Suppressor macrophage (primary cell): ENCODE measurements around the gene PFDN6.
A peak's percentile ranks its signal among the peaks of the same experiment; 100 is the strongest.

Experiments
- DNase-seq, 4 experiments: peaks; one replicate each; pipeline ENCODE4 v3.0.0-alpha.2; 2020 to 2022

The PFDN6 gene

GRCh38 chr6:33295621-33296369 lies 6.4 kb downstream of the PFDN6 start:
- DNase-seq = no peak

DNA sequence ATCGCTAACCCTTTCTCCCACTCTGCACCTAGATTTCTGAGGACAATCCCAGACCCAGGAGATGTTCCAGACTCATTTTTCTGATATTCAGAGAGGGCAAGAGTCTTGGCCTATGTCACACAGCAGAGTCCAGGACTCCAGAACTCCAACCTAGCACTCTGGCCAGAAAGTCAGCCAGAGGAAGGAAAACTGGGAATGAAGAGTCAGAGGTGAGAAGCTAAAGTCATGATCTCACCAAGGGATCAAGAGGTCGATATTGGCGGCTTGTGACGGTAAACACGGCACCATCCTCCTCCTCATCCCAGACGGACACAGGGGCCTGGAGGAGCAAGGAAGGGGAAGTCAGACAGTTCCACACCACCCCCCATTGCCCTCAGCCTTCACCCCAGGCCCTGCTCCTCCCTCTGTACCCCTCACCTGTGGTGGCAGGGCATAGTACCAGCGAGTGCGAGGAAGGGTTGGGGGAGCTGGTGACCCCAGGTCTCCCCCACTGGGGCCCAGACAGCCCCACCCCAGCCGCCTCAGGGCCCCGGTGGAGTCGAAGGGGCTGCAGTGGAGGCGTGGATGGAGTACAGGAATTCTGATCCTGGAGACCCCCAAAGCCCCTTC lies 7.5 kb downstream of the PFDN6 start:
- DNase-seq = no peak

- peak; percentile 29 to 68 (median 51) for DNase-seq
Observed at GRCh38 chr6:33297406-33297955, 8.1 kb downstream of the PFDN6 start.

- peak; percentile 83 to 87 (median 87) for DNase-seq
Observed at GRCh38 chr6:33297956-33298772, 8.8 kb downstream of the PFDN6 start.

GRCh38 chr6:33298773-33299236 lies 9.4 kb downstream of the PFDN6 start, which contains the start of gene RGL2:
RGL2 (minus strand) TSS chr6:33298942; CDS start chr6:33298610, 332 bp downstream.
- DNase-seq = peak; percentile 73 to 92 (median 87)

DNA sequence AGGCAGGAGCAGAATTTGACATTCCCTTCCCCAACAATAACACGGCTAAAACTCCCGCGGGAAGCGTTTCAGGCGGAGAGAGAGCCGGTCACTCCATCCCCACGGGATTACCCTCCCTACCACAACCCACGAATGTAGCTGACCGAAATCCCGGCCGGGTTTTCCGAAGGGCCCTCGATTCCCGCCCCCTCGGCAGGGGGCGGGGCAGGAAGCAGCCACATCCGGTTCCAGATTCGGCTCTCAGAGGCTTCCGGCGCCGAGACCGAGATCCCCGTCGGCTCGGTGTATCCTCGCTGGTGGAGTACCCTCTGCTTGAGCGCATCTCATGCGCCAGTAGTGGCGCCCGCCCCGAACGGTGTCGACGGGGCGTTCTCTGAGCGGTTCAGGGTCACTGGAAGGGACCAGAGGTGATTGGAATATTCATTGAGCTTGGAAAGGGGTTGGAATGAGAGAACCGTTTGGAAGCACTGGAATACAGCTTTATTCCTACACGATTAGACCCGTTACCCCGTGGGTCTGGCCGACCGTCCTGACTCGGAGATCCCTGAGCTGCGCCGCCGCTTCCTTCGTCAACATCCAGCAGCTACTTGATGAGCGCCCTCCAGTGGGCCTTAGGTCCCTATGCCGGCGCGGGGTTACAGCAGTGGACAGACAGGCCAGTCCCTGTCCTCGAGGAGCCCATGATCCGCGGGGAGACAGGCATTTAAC lies 10.0 kb downstream of the PFDN6 start:
- peak; percentile 94 to 97 (median 96) for DNase-seq

- DNase-seq = no peak
Observed at GRCh38 chr6:33301877-33302276, 12.5 kb downstream of the PFDN6 start.

GRCh38 chr6:33304216-33304615 lies 14.8 kb downstream of the PFDN6 start:
- no peak for DNase-seq

- no peak for DNase-seq
Observed at GRCh38 chr6:33305052-33305451, 15.7 kb downstream of the PFDN6 start.

DNA sequence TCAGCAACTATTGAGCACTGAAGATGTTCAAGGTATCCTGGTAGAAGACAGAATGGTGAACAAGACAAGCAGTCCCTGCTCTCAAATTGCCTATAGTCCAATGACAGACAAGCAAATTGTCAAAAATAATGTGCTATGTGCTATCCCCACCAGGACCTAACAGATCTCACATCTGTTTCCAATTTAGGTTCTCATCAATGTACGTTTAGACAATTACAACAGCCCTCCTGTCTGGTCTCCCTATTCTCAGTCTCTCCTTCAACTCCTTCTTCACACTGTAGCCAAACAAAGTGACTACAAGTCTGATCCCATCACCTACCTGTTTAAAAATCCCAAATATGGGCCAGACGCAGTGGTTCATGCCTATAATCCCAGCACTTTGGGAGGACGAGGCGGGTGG lies 17.0 kb downstream of the PFDN6 start:
- no peak for DNase-seq

DNA sequence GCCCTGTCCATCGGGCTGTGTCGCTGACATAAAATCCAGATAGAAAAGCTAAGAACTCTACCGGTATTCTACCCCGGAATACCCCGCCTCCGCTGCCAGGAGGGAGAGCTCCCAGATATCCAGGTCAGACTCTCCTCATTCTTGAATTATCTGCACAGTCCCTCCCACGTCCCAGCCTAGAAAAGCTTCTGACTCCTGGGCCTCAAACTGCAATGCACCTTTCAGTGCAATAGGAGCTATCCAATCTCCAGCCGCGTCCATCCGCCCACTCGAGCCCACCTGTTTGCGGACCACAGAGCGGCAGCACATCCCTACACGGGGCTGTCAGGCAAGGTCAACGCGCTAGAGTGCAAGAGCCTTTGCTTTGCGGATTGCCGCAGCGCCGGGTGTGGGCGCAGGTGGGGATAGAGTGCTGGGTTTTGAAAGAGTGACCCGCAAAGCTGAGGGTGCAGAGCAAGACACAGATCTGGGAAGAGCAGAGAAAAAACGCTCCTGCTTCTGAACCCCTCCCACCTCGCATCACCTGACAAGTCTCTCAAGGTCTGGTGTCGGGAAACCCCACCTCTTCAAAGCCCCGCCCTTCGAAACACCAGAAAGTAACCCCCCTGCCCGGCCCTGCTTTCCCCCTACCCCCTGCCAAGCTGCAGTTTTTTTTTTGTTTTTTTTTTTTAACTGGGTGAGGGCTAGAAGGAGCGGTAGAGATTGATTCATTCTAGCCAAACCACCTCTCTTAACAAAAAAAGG lies 23.1 kb downstream of the PFDN6 start:
- DNase-seq = peak; percentile 48 to 84 (median 76)

DNA sequence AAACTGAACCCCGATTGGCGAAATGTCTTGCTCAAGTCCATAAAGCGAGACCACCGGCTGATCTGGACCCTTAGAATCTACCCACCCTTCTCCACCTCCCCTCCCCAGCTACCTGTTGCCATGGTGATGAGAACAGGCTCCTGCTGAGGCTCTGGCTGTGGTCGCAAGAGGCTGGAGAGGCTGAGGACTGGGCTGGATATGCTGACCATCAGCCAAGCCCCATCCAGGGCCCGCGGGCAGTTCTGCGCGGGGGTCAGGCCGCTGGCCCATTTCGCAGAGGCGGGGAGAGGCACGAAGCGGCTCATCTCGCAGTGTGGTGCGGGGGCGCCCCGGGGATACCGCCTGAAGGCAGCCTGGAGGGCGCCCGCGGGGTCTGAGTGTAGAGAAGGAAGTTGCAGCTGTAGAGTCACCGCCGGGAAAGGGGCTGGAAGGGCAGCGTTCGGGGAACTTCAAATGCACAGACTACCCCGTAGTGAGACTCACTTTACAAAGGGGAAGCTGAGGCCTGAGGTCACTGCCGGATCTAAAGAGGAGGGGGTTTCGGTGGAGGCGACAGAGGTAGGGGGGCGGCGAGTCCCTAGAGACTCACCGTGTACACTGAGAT lies 23.8 kb downstream of the PFDN6 start:
- peak; percentile 81 to 92 (median 88) for DNase-seq

DNA sequence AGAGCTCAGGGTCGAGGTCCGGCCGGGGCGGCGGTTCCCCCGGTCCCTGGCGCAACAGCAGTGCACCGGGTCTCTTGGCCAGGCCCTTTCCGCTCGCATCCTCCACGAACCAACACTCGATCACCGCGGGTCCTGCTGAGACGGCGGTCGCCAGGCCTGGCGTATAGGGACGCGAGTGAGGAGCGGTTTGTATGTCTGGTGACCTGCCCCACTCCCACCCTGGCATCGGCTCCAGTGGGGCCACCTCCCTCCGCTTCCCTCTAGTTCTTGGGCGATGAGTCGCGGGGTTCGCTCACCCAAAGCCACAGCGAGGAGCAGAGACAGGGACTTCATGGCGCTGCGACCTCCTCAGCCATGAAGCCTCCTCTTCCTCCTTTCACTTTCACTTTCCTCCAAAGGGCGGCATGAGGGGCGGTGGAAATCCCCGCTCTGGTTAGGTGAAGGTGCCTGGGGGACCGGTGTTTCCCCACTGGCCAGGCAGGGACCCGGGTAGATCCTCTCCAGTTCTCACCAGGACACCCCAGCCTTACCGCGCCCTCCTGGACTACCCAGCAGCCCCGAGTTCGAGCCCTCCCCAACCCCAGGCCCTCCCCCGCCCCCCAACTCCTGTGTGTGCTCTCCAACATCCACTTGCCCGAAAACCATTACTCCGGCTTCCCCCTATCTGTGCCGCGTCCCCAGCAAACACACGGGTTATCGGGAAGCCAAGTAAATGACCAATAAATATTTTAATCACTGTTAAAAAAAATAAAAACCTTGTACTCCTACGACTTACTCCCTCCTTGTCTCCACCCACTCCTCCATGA lies 24.5 kb downstream of the PFDN6 start, which contains the start of gene TAPBP:
Gene TAPBP, minus strand, starts transcription at position 370 of the 806 bp plus-strand sequence. Its CDS starts 37 bp downstream, at position 333.
- DNase-seq = peak; percentile 54 to 74 (median 70)

DNA sequence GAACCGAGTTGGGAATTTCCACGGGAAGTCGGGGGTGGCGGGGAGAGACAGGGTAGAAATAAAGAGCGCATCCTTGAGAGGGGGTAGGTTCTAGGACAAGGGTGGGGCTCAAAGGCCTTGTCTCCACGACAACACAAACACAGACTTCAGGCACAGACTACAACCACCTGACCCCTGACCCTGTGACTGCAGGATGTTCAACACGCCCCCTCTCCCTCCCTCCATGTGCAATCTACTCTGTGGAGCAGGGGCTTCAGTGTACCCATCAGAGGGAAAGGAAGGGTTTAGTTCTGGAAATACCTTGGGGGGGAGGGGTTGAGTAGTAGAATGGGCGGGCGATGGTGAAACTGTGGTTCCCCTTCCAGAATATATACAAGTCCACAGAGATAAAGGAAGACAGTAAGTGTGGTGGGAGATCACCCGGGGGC lies 25.1 kb downstream of the PFDN6 start:
- DNase-seq = peak; percentile 79 to 91 (median 88)

GRCh38 chr6:33314943-33315792 lies 25.8 kb downstream of the PFDN6 start:
- DNase-seq = peak in 1 of 4 experiments; percentile 23

GRCh38 chr6:33315793-33316602 lies 26.6 kb downstream of the PFDN6 start:
- no peak for DNase-seq

GRCh38 chr6:33316603-33317418 lies 27.4 kb downstream of the PFDN6 start:
- DNase-seq = peak in 2 of 4 experiments; percentile 1 to 36
